Heart right ventricle (tissue), 16 donors: ENCODE data around the gene ZNF883. TPM values are rescaled to one million over a fixed set of nuclear protein-coding genes. Genes with fewer than 3 reads are reported as not detected.

Source experiments
- ATAC-seq, 8 donors: fragments of 200-7000 bp; cut with Tn5 transposase; one replicate each; pipeline ENCODE4 v1.9.1; 2020; ENCODE audit warnings: mild to moderate bottlenecking in 8 of 8, moderate library complexity in 8 of 8, moderate number of reproducible peaks in 1 of 8
- DNase-seq, 2 donors: peaks; one replicate each; pipeline ENCODE4 v3.0.0-alpha.2; 2020
- H3K27ac ChIP-seq, 10 donors: fragments of 200-600 bp; sonication (generic) in 2 of 10; one replicate each; pipeline versions ENCODE4 v1.5.0 to v1.8.0; 2020 to 2022; ENCODE audit warnings: mild to moderate bottlenecking in 3 of 10
- H3K27me3 ChIP-seq, 7 donors: fragments of 200-600 bp; one replicate each; pipeline ENCODE4 v1.8.0; 2021 to 2022; ENCODE audit warnings: mild to moderate bottlenecking in 2 of 7
- H3K36me3 ChIP-seq, 9 donors: fragments of 200-600 bp; sonication (generic) in 1 of 9; one replicate each; pipeline versions ENCODE4 v1.5.0 to v1.8.0; 2020 to 2022; ENCODE audit warnings: mild to moderate bottlenecking in 2 of 9
- H3K4me1 ChIP-seq, 9 donors: fragments of 200-600 bp; sonication (generic) in 1 of 9; one replicate each; pipeline versions ENCODE4 v1.5.0 to v1.8.0; 2020 to 2022; ENCODE audit warnings: mild to moderate bottlenecking in 4 of 9
- H3K4me3 ChIP-seq, 10 donors: fragments of 200-600 bp; sonication (generic) in 2 of 10; one replicate each; pipeline versions ENCODE4 v1.5.0 to v1.8.0; 2020 to 2022; ENCODE audit warnings: mild to moderate bottlenecking in 7 of 10, moderate library complexity in 2 of 10
- H3K9me3 ChIP-seq, 11 donors: fragments of 200-600 bp in 10 of 11; sonication (generic) in 2 of 11; one replicate each; pipeline versions ENCODE4 v1.5.0 to v1.8.0; 2013 to 2022; ENCODE audit warnings: mild to moderate bottlenecking in 2 of 11, control low read depth in 1 of 11, moderate library complexity in 1 of 11
- WGBS, 2 donors: extraction: QIAGEN DNeasy Blood & Tissue Kit; methylation state at CpG; one replicate each; pipeline ENCODE4 v1.1.7; 2013; ENCODE audit warnings: inconsistent platforms in 1 of 2; 5-methylcytosine and 5-hydroxymethylcytosine counted together
- intact Hi-C, 10 donors: fragments of 100-400 bp; cut with DNase I; formaldehyde crosslinking; loops; one replicate each; pipeline versions ENCODE4 v1.11.1 to v1.14.2; 2022
- polyA plus RNA-seq, 2 donors: library from polyadenylated mRNA; stranded (reverse); fragments of 200-250 nt; gene quantifications; one replicate each; pipeline ENCODE4 v1.2.3, GENCODE V29; 2013
- total RNA-seq, 10 donors: library from RNA; stranded (reverse); fragmentation: NEBNext Ultra II Directional in 3 of 10; extraction: Animal tissue kit (Norgen Biotek cat#: 25700) in 3 of 10; gene quantifications; one replicate each; pipeline versions ENCODE4 v1.2.1 to v1.2.4, GENCODE V29; 2021 to 2023
- TF ChIP-seq, protein P1 (sequence below), 9 donors: fragments of 200-600 bp; sonication (generic) in 2 of 9; IDR thresholded peaks; one replicate each; pipeline versions ENCODE4 v1.5.0 to v1.8.0; 2021 to 2022; ENCODE audit warnings: antibody characterized with exemption in 9 of 9, mild to moderate bottlenecking in 5 of 9, moderate library complexity in 1 of 9
- donor health status: Arrhythmogenic right ventricular cardiomyopathy.
- donor health status: ischemic (EF 13 %, LVEDD 7.1; RV severe dilation, severe dysfunction).
- donor health status: healthy with polysubstance abuse.
- donor health status: DM: no; HTN: yes; CAD: no.
- donor health status: DM: no; HTN: no; CAD: no.
- donor health status: ischemic (EF 25% LVEDD 6.9; RV normal size, moderate dysfunction).
- donor health status: ischemic (EF 25% LVEDD 5.7; RV mildly dilated, moderate dysfunction).
- donor health status: healthy.
- donor health status: DM: yes; HTN: yes; CAD: no.
- donor health status: Ischemic cardiomyopathy.
- donor health status: ischemic (EF 35%, LVEDD 5.7; RV mildly dilated, moderate dysfunction).
- donor health status: nonischemic (EF 11% LVEDD 7.7; RV severe dilation, severe dysfunction).
- donor health status: DM: yes; HTN: yes; CAD: no.
- donor health status: PGD.
- donor health status: ischemic (EF 29% LVEDD 5.4; RV normal size, mild dysfunction).
- donor health status: nonischemic (EF 23%, LVEDD 6.1; RV moderate dilation, normal function).

The ZNF883 gene
- total and polyA plus RNA-seq, 12 donors = 0.68 to 9.7 (median 4.9) TPM

- Histone ChIP-seq H3K27me3 (no peaks in the 10 kb centered on the region), H3K36me3 (no peaks in the 10 kb centered on the region), H3K9me3 (no peaks in the 10 kb centered on the region), H3K4me1 (peaks cover 0 to 13% (median 0%) of the 10 kb centered on the region in 9 donors), H3K4me3 (no peak overlapping the region), H3K27ac (no peak overlapping the region)
- no peak for DNase-seq
- ATAC-seq = no peak
- TF ChIP-seq, protein P1, sequence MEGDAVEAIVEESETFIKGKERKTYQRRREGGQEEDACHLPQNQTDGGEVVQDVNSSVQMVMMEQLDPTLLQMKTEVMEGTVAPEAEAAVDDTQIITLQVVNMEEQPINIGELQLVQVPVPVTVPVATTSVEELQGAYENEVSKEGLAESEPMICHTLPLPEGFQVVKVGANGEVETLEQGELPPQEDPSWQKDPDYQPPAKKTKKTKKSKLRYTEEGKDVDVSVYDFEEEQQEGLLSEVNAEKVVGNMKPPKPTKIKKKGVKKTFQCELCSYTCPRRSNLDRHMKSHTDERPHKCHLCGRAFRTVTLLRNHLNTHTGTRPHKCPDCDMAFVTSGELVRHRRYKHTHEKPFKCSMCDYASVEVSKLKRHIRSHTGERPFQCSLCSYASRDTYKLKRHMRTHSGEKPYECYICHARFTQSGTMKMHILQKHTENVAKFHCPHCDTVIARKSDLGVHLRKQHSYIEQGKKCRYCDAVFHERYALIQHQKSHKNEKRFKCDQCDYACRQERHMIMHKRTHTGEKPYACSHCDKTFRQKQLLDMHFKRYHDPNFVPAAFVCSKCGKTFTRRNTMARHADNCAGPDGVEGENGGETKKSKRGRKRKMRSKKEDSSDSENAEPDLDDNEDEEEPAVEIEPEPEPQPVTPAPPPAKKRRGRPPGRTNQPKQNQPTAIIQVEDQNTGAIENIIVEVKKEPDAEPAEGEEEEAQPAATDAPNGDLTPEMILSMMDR (IDR thresholded peaks at IDR 0.05) = no peak
- 94 to 95% methylated on average over 3 of the region's 3 CpGs for WGBS, 2 donors
- intact Hi-C loops = no loop called here
Observed at GRCh38 chr9:112912636-112913035, 99.4 kb downstream of the ZNF883 start.

DNA sequence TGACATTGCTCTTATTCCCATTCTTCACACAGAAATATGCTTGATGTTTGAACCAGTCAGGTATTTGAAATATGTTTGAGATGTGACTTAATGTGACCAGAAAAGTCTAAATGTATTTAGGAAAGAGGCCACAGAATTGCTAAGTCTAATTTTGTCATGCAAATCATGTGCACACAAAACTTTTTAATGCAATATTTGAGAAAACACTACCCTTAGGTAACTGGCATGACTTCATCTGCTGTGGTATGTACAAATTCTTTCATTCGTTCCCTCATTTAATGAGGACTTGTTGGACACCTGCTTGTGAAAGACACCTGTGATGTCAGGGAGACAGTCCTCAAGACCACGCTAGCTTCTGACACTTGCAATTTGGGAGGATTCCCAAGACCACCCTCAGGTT, 100.3 kb downstream of the ZNF883 start:
- ATAC-seq = no peak
- no peak overlapping the region for H3K4me3 ChIP-seq
- TF ChIP-seq, protein P1 (IDR thresholded peaks at IDR 0.05) = no peak
- H3K27me3 ChIP-seq = no peaks in the 10 kb centered on the region
- 68 to 83% methylated on average over 2 of the region's 2 CpGs for WGBS, 2 donors
- H3K4me1 ChIP-seq = peaks cover 0 to 13% (median 0%) of the 10 kb centered on the region in 9 donors
- H3K9me3 ChIP-seq = no peaks in the 10 kb centered on the region
- H3K27ac ChIP-seq = no peak overlapping the region
- H3K36me3 ChIP-seq = no peaks in the 10 kb centered on the region
- intact Hi-C loops = no loop called here
- no peak for DNase-seq

Other genes with a start within 250 kb of the ZNF883 start
- gene SLC46A2, start 121.3 kb downstream of the ZNF883 start, total RNA-seq = under 1 TPM in 2 of 10 donors, not detected in 8; 0.15 to 0.42 TPM
- under 1 TPM in 1 of 2 donors, not detected in 1; 0.06 TPM for gene SLC46A2, start 121.3 kb downstream of the ZNF883 start, polyA plus RNA-seq
- gene ZFP37, start 44.5 kb upstream of the ZNF883 start, total RNA-seq = 1 to 10 TPM in 9 of 10 donors, under 1 TPM in 1; 0.67 to 2.3 (median 1.6) TPM
- gene ZFP37, start 44.5 kb upstream of the ZNF883 start, polyA plus RNA-seq = under 1 TPM; 0.51 to 0.80 TPM
- 10 to 100 TPM in 5 of 10 donors, 1 to 10 TPM in 5; 6.8 to 19.3 (median 10.2) TPM for gene SLC31A2, start 138.8 kb upstream of the ZNF883 start, total RNA-seq
- 10 to 100 TPM in 1 of 2 donors, 1 to 10 TPM in 1; 9.1 to 10.3 TPM for gene SLC31A2, start 138.8 kb upstream of the ZNF883 start, polyA plus RNA-seq
- 10 to 100 TPM; 16.3 to 27.9 (median 20.1) TPM for gene FKBP15, start 209.1 kb upstream of the ZNF883 start, total RNA-seq
- gene FKBP15, start 209.1 kb upstream of the ZNF883 start, polyA plus RNA-seq = 10 to 100 TPM; 10.7 to 12.4 TPM
- 10 to 100 TPM in 7 of 10 donors, 1 to 10 TPM in 3; 9.3 to 18.4 (median 10.9) TPM for gene SLC31A1, start 209.4 kb upstream of the ZNF883 start, total RNA-seq
- gene SLC31A1, start 209.4 kb upstream of the ZNF883 start, polyA plus RNA-seq = 10 to 100 TPM in 1 of 2 donors, 1 to 10 TPM in 1; 3.6 to 13.0 TPM